Upper lobe of right lung (tissue), 1 donor: ENCODE measurements around the gene C5orf58. TPM values are rescaled to one million over a fixed set of nuclear protein-coding genes. Genes with fewer than 3 reads are reported as not detected.
A peak's percentile ranks its signal among the peaks of the same experiment; 100 is the strongest.

ENCODE experiments used
- ATAC-seq: fragments of 200-7000 bp; cut with Tn5 transposase; one replicate; pipeline ENCODE4 v1.9.1; 2020; ENCODE audit warnings: mild to moderate bottlenecking, moderate library complexity
- DNase-seq: peaks from one replicate; pipeline ENCODE4 v3.0.0-alpha.2; 2020
- H3K27ac ChIP-seq: fragments of 200-600 bp; one replicate; pipeline ENCODE4 v1.8.0; 2022
- H3K27me3 ChIP-seq: fragments of 200-600 bp; one replicate; pipeline ENCODE4 v1.8.0; 2022; ENCODE audit warnings: mild to moderate bottlenecking
- H3K36me3 ChIP-seq: fragments of 200-600 bp; one replicate; pipeline ENCODE4 v1.8.0; 2022
- H3K4me1 ChIP-seq: fragments of 200-600 bp; one replicate; pipeline ENCODE4 v1.8.0; 2022
- H3K4me3 ChIP-seq: fragments of 200-600 bp; one replicate; pipeline ENCODE4 v1.8.0; 2022; ENCODE audit warnings: mild to moderate bottlenecking
- H3K9me3 ChIP-seq: fragments of 200-600 bp; one replicate; pipeline ENCODE4 v1.8.0; 2022
- intact Hi-C: fragments of 100-400 bp; cut with DNase I; formaldehyde crosslinking; loops from one replicate; pipeline ENCODE4 v1.11.0; 2022
- total RNA-seq: library from RNA; stranded (reverse); fragmentation: NEBNext Ultra II Directional; extraction: Animal tissue kit (Norgen Biotek cat#: 25700); gene quantifications from one replicate; pipeline ENCODE4 v1.2.1, GENCODE V29; 2021
- TF ChIP-seq, protein P1 (sequence below): fragments of 200-600 bp; IDR thresholded peaks from one replicate; pipeline ENCODE4 v1.8.0; 2022; ENCODE audit warnings: antibody characterized with exemption
- donor health status: DM: no; HTN: yes; CAD: no; lungs with severe emphysema.

Gene C5orf58
- total RNA-seq, 1 donor from 2014 or later = not detected

DNA sequence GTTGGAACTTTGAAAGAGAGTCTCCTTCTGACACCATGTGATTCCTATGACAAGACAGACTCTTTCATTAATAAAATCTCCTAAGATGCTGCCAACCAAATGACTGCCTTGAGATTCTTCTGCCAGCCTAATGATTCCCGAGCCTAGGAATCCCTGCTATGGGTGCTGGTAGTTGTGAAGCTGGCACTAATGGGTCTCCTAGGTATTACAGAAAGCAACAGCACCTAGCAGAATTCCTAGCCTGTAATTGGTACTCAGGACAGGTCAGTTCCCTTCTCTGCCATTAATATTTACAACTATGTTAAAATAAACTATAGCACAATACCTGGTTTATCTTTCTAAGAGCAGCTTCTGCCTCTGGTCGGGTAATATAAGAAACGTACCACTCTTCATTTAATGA lies 19.3 kb downstream of the C5orf58 start:
- Histone ChIP-seq H3K27me3 (no peaks in the 10 kb centered on the region), H3K27ac (no peak overlapping the region), H3K4me1 (no peaks in the 10 kb centered on the region), H3K9me3 (no peaks in the 10 kb centered on the region), H3K4me3 (no peak overlapping the region), H3K36me3 (peaks cover 70% of the 10 kb centered on the region)
- DNase-seq = no peak
- TF ChIP-seq, protein P1, sequence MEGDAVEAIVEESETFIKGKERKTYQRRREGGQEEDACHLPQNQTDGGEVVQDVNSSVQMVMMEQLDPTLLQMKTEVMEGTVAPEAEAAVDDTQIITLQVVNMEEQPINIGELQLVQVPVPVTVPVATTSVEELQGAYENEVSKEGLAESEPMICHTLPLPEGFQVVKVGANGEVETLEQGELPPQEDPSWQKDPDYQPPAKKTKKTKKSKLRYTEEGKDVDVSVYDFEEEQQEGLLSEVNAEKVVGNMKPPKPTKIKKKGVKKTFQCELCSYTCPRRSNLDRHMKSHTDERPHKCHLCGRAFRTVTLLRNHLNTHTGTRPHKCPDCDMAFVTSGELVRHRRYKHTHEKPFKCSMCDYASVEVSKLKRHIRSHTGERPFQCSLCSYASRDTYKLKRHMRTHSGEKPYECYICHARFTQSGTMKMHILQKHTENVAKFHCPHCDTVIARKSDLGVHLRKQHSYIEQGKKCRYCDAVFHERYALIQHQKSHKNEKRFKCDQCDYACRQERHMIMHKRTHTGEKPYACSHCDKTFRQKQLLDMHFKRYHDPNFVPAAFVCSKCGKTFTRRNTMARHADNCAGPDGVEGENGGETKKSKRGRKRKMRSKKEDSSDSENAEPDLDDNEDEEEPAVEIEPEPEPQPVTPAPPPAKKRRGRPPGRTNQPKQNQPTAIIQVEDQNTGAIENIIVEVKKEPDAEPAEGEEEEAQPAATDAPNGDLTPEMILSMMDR = no peak
- intact Hi-C loops = no loop called here
- no peak for ATAC-seq

DNA sequence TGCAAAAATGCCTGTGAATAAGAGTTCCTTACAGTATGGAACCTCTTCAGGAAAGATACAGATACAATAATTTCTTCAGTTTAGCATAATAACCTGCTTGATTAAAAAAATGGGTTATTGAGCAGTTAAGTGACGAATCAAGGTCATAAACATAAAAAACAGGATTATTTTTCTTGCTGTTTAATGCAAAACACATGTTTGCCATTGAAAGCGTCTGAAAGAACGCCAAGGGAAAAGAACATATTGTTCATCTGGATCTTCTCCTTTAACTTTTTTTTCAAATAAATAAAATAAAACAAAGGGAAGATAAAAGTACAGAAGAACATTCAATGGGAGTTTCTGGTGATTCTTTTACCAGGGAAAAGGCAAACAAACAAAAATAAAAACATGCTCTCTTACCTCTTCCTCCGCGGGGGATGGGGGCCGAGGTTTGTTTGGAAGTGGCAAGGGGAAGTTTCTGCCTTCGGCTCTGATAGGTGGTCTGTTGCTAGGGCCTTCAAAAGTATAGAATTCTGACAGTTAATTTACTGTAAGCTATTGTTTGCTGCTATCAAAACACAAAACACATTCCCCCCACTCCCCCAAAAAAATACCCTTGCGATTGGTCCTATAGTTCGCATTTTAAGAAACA lies 20.1 kb downstream of the C5orf58 start:
- H3K4me3 ChIP-seq = no peak overlapping the region
- H3K27ac ChIP-seq = no peak overlapping the region

DNA sequence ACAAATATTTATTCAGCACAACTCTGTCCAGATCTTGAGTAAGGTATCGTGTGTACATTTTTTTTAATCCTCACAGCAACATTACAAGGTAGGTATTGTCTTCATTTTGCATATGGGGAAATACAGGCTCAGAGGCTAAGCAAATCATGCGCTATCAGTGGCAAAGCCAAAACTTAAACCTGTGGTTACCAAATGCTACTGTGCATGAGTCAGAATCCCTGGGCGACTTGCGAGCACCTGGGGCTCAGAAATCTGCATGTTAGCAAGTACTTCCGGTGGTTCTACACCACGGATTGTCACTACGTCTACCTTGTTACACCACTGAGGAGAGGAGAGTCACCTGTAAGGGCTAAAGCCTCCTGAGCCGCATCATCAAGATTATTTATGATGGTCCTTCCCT lies 21.3 kb downstream of the C5orf58 start:
- peak; percentile 37 for ATAC-seq
- TF ChIP-seq, protein P1 = no peak
- H3K36me3 ChIP-seq = peaks cover 79% of the 10 kb centered on the region

More for the DNA sequence above, 20.1 kb downstream of the C5orf58 start:
- Histone ChIP-seq H3K36me3 (peaks cover 77% of the 10 kb centered on the region), H3K9me3 (no peaks in the 10 kb centered on the region), H3K4me1 (no peaks in the 10 kb centered on the region), H3K27me3 (no peaks in the 10 kb centered on the region)
- TF ChIP-seq, protein P1 = no peak
- no peak for ATAC-seq
- no peak for DNase-seq
- intact Hi-C loops = no loop called here

DNA sequence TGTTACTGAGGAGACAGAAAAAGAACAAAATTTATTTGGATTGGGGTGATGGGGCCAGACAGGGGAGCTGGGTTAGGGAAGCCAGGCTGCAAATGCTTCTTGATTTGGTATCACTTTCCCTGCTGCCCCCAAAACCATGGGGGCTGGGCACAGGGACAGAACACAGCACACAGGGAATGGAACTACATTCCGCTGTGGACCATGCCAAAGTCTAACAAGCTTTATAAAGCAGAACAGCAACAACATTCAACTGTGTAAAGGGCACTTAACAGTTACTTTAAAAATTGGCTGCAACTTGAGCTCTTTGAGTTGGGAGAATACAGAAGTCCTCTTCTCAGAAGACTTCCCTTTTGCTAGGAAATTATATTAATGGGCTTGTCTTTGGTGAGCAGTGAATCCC lies 23.8 kb downstream of the C5orf58 start:
- ATAC-seq = no peak
- Histone ChIP-seq H3K27me3 (no peaks in the 10 kb centered on the region), H3K36me3 (peaks cover 85% of the 10 kb centered on the region), H3K9me3 (no peaks in the 10 kb centered on the region), H3K27ac (no peak overlapping the region), H3K4me1 (no peaks in the 10 kb centered on the region), H3K4me3 (no peak overlapping the region)
- TF ChIP-seq, protein P1 = no peak
- no peak for DNase-seq
- intact Hi-C loops = no loop called here

More for the DNA sequence above, 21.3 kb downstream of the C5orf58 start:
- H3K27me3 ChIP-seq = no peaks in the 10 kb centered on the region
- H3K4me1 ChIP-seq = no peaks in the 10 kb centered on the region
- DNase-seq = no peak
- intact Hi-C loops = no loop called here
- no peak overlapping the region for H3K27ac ChIP-seq
- H3K9me3 ChIP-seq = no peaks in the 10 kb centered on the region
- no peak overlapping the region for H3K4me3 ChIP-seq

DNA sequence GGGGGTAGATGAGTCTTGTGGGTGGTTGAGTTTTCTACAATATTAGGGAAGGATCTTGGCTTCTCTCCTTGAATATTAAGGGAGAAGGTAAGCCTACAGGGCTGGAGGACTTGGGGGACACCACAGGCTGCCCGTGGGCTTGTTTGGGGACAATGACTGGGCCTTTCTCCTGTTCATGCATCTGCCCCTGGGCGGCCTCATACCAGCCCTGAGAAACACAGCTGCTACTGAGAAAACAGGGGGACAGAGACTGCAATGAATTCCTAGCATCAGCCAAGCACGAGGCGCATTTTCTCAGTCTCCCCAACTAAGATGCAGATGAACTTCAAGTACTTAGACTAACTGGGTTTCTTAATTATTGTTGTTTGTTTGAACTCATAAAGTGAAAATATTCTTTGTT lies 24.6 kb downstream of the C5orf58 start:
- H3K27ac ChIP-seq = no peak overlapping the region
- intact Hi-C loops = no loop called here
- ATAC-seq (no peak), DNase-seq (no peak)
- no peaks in the 10 kb centered on the region for H3K9me3 ChIP-seq
- peaks cover under 1% of the 10 kb centered on the region for H3K4me1 ChIP-seq
- H3K27me3 ChIP-seq = no peaks in the 10 kb centered on the region
- peaks cover 84% of the 10 kb centered on the region for H3K36me3 ChIP-seq
- H3K4me3 ChIP-seq = no peak overlapping the region
- TF ChIP-seq, protein P1 = no peak
